GM18517 (cell line): Measurements from ENCODE around the gene PIK3R5.
"Not testable (repeated sequence)": the region's sequence is repeated elsewhere in the genome, so short reads cannot be mapped to it uniquely, and the experiment has no call there.

Experiments used
- ATAC-seq: cut with Tn5 transposase; IDR thresholded peaks from one replicate; pipeline ENCODE4 v1.9.1; 2021; ENCODE audit warnings: mild to moderate bottlenecking, moderate library complexity; ENCODE audit not compliant: unreplicated experiment

The PIK3R5 gene

DNA sequence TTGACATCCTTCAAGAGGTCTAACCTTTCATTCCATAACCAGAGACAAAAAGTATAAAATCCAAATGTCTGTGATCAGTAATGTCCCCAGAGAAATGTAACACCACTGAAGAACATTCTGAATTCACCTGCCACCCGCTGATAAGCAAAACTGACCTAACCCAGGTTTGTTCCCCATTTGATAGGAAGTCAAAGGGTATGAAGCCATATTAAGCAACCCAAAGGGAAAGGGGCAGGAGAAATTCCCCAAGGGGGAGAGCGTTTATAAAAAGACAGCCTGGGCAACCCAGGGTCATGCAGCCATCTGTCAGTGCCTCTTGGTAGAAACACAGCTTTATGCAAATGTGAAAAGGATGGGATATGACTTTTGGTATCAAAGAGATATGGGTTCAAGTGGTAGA lies 67.4 kb downstream of the PIK3R5 start:
- no peak for ATAC-seq

- ATAC-seq: no peak
Observed at GRCh38 chr17:8896641-8897635, 68.6 kb downstream of the PIK3R5 start.

DNA sequence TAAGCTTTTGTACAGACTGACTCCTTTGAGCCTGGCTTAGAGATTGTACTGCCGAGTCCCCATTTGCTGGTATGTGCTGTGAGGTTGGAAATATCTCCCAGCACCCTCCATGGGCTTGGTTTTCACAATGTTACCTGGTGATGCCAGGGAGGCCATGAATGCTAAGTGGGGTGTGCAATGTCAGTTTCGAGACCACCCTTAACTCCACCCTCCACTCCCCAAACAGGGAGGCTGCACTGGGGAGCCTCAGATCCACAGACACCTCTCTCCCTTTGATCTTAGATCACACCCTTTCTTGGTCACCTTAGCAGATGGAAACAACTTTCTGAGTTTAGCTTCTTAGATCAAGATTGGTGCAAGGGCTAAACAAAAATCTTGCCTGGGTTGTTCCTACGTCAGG lies 69.4 kb downstream of the PIK3R5 start:
- no peak for ATAC-seq

DNA sequence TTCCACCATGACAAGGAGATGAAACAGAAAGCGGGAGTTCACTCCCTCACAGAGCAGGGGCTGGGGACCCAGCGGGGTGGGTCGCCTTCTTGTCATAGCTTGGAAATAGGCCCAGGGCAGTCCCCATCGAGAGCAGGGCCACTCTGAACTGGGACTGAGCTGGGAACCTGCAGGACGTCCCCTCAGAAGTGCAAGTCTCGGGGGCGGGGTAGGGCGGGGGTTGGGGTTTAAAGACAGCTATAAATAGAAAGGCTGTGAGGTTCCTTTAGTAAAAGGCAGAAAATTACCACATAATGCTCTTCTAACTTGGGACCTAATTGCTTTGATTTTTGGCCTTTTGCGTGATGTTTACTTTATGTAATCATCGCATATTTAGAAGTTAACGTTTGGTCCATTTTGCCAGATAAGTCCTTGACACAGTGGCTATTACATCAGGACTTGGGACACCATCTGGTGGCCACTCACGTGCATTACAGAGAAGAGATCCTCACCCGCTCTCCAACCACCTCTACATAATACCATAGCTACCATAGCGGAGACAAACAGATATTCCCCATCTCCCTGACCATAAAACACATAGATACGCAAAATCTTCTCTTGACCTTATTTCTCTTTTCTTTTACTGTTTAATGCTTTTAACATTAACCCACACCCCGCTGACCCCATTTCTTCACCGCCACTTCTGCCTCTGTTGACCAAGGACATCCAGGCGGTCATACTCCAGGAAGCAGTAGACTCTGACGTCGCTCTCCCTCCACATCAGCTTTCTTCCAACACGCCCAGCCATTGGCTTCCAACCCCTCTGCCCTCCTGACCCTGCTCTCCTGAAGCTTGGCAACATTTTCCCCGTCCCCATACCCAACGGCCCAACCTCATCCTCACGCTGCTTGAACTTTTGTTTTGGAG lies 70.6 kb downstream of the PIK3R5 start:
- ATAC-seq: no peak

GRCh38 chr17:8894202-8894671 lies 71.3 kb downstream of the PIK3R5 start:
- ATAC-seq: no peak

GRCh38 chr17:8893621-8894201 lies 71.8 kb downstream of the PIK3R5 start:
- ATAC-seq: no peak

DNA sequence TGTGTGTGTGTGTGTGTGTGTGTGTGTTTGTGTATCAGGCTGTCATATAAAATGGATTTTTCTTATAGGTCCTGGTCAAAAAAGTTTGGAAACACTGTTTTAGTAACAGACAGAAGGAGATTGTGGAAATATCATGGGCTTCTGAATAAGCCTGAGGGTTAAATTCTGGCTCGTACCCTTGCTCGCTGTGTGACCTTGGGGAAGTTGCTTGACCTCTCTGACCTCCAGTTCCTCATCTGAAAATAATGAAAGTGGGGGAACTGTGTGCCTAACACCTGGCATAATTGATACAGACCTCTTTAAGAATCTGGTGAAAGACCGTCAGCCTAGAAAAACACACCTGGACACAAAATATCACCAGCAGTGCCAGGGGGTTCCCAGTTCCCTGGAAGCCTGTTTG lies 72.4 kb downstream of the PIK3R5 start:
- ATAC-seq: no peak

- no peak for ATAC-seq
Observed at GRCh38 chr17:8892338-8892690, 73.2 kb downstream of the PIK3R5 start.

DNA sequence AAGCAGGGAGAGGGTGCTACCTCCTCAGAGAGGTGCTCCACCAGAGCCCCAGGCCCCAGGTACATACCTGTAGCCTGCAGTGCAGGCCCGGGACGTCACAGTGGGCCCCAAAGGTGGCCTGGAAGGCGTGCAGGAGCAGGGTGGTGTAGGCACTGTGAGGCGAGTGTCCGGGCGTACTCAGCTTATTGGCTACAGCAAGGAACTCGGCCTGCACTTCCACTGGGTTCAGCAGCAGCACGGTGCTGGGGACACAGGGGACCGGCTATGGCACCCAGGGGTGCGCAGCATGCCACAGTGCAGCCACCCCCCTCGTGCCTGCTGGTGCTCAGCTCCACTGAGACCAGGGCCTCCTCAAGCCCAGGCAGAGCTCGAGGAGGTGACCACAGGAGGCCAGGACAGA lies 74.8 kb downstream of the PIK3R5 start:
- ATAC-seq: no peak

DNA sequence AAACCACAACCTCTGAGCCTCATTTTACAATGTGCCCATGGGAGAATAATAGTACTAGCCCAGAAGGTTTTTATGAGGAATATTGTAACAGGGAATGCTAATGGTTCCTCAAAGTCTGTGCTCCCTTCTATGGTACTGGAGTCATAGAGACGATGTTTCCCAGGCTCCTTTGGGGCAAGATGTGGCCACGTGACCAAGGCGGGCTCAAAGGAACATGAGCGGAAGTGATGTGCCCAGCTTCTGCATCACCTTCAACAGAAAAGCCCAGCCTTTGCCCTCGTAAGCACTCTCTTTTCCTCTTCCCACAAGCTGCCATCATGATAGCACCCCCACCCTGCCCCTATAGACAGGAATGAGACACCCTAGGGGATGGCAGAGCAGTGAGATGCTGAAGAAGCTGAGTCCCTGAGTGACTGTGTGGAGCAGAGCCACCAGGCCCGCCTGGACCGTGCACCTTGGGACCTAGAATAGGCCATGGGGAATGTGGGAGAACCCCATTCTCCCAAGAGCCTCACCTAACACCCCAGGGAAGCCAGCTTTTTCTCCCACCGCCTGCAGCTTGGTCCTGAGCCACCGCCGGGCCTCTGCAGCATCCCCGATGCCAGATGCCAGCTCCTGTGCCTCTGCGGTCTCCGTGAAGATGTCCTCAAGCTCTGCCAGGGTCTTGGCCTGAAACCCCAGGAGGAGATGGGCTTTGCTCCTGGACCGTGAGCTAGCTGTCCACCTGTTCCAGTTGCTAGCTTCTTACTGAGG lies 75.9 kb downstream of the PIK3R5 start:
- ATAC-seq: no peak

DNA sequence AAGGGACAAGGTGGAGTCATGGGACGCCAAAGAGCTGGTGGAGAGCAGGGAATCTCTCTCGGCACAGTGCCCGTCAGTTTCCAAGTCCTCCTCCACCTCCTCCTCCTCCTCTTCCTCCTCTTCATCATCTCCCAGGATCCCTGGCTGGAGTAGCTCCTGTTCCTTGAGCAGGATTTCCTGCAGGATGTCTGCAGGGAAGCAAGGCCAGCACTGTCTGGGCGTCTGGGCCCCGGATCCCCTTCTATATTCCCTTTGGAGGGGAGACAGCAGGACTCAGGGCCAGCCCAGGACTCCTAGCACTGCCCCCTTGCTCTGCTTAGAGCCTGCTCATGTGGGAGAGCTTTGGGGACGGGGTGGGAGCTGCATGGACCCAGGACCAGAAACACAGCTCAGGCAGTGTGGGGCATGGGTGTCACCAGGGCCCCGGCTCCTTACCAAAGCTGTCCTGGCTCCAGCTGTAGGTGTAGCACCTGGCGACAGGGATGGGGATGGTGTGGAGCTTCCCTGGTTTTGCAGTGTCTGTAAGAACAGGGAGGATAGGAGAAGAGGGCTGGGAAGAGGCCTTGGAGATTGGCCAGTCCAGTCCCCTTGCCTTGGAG lies 76.7 kb downstream of the PIK3R5 start:
- ATAC-seq: no peak

DNA sequence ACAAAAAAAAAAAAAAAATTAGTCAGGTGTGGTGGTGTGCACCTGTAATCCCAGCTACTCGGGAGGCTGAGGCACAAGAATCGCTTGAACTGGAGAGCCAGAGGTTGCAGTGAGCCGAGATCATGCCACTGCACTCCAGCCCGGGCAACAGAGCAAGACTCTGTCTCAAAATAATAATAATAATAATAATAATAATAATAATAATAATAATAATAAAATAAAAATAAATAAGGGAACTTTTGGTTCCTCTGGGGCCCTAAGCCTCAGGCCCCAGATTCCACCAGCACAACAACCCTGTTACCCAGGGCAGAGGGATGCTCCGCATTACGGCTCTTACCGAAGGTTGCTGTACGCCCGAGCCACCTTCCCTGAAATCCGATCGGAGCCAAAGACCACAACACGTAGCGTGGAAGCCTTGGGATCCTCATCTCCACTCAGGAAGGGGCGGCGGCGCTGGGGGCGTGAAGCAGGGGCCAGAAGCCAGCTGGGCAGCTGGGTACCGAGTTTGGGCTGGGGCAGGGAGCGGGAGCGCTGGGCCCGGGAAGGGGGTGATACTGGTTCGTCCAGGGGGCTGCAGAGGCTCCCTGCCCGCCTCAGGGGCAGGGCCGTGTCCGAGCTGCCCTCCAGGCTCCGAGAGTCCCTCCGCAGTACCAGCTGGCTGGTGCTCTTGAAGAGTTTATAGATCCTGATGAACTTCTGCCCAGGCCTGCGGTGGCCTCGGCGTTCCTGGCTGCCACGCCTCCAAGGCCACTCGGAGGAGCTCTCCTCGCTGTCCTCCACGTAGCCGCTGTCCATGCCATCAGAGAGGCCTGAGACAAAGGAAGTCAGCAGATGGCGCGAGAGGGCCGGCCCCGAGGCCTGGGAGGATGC lies 77.4 kb downstream of the PIK3R5 start:
- no peak for ATAC-seq

DNA sequence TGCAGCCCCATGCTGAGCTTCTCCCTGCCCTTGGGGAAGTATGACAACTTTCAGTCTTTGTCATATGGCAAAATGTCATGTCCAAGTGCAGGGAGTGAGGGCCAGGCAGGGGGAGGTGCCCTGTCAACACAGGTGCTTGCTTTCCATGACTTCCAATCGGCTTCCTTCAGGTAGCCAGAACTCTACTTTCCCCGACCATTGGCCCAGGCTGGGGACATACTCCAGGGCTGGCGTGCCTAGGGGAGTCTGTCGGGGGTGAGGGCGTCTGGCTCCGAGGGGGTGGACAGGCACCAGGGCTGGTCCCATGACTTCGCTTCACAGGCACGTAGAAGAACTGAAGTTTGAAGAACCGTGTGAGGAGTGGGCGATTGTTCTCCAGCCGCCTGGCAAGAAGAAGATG lies 78.2 kb downstream of the PIK3R5 start:
- ATAC-seq: no peak

GRCh38 chr17:8885967-8886684 lies 79.4 kb downstream of the PIK3R5 start:
- no peak for ATAC-seq

DNA sequence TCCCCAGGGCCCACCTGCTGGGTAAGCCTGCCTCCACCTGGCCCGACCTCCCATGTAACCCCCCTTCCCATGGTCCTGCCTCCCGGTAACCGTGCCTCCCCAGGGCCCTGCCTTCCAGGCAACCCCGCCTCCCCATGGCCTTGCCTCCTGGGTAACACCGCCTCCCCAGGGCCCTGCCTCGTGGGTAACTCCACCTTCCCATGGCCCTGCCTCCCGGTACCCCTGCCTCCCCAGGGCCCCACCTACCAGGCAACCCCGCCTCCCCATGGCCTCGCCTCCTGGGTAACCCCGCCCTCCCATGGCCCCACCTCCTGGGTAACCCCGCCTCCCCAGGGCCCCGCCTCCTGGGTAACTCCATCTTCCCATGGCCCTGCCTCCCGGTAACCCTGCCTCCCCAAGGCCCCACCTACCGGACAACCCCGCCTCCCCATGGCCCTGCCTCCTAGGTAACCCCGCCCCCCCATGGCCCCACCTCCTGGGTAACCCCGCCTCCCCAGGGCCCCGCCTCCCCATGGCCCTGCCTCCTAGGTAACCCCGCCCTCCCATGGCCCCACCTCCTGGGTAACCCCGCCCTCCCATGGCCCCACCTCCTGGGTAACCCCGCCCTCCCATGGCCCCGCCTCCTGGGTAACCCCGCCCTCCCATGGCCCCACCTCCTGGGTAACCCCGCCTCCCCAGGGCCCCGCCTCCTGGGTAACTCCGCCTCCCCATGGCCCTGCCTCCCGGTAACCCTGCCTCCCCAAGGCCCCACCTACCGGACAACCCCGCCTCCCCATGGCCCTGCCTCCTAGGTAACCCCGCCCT lies 80.1 kb downstream of the PIK3R5 start:
- ATAC-seq: not testable (repeated sequence)

GRCh38 chr17:8884336-8884990 lies 81.0 kb downstream of the PIK3R5 start:
- no peak for ATAC-seq

DNA sequence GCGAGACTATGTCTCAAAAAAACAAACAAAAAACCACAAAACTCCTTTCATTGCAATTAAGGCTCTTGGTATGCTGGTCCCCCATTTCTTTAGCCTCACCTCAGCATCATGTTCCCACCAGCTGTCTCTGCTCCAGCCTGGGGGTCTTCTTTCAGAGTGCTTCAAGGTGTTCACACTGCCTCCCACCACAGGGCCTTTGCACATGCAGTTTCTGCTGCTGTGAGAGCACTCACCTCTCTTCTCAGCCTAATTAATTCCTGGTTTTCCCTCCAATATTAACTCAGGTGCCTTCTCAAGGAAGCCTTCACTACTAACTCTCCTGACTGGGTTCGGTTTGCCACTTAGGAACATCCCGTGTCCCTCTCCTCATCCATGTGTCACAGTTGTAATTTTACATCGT lies 82.2 kb downstream of the PIK3R5 start:
- ATAC-seq: no peak
